ENCODE data around the gene UNC119B. TPM values are rescaled to one million over a fixed set of nuclear protein-coding genes. Genes with fewer than 3 reads are reported as not detected.
A peak's percentile ranks its signal among the peaks of the same experiment; 100 is the strongest.

UNC119B gene
- total RNA-seq, 2 experiments from 2014 or later, result 20.1 to 26.6 TPM

DNA sequence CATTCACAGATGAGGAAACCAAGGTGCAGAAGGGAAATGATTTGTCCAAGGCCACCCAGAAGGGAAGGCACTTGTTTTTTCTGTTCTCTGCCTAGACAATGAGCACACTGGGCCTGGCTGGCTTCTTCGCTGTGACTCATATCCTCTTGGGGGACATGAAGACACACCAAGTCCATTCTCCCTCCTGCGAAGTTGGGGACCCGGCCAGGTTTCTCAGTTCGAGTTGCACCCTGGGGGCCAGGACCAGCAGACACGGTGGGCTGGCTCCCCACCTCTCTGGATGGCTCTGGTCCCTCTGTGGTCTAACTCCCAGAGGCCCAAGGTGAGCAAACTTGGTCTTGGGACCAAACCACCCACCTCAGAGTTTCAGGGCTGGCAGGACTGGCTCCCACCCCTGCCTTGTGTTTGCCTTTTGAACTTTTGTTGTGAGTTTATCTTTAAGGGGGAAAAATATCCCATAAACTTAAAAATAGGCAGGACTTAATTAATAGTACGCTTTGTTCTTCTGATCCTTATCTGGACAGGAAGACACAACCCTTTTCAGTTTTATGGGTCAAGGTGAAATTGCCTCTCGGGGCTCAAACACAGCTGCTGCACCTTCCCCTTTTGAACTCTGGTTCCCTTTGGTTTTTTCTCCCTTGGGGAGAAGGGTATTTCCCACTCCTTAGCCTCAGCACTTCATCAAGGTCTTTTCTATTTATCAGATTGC lies 32.3 kb upstream of the UNC119B start:
- peak overlapping the region; percentile 70 for H3K27ac Mint-ChIP-seq
- H3K27me3 Mint-ChIP-seq, result peaks cover 3% of the 10 kb centered on the region
- peak; percentile 47 for DNase-seq
- H3K36me3 Mint-ChIP-seq (ENCODE audit: low read depth), result no peaks in the 10 kb centered on the region
- intact Hi-C loops (cut with DNase I, micrococcal nuclease), result no loop called here
- H3K4me3 Mint-ChIP-seq, result no peak overlapping the region
- peak; percentile 85 for ATAC-seq
- peaks cover 12% of the 10 kb centered on the region for H3K4me1 Mint-ChIP-seq
- no peaks in the 10 kb centered on the region for H3K9me3 Mint-ChIP-seq (ENCODE audit: low read depth)
- ChIA-PET POLR2A (interaction anchor here (1.1 kb wide), 1 partner anchor 20 kb away, joined by 3 read pairs; no protein-coding TSS in a partner anchor), CTCF (interaction anchor here (3.1 kb wide), 1 partner anchor 29 kb away, joined by 18 read pairs; no protein-coding TSS in a partner anchor)

DNA sequence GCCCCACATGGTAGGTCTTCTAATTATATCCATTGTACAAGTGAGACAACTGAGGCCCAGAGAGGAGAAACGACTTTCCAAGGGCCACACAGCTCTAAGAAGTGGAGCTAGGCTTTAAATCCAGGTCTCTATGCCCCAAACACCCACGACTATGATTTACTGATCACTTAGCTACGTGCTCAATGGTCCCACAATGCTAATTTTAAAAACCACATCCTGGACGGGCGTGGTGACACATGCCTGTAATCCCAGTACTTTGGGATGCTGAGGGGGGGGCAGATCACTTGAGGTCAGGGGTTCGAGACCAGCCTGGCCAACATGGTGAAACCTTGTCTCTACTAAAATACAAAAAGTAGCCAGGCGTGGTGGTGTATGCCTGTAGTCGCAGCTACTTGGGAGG lies 31.7 kb upstream of the UNC119B start:
- no peak overlapping the region for H3K4me3 Mint-ChIP-seq

GRCh38 chr12:120680165-120680738 lies 30.0 kb upstream of the UNC119B start:
- Mint-ChIP-seq H3K27me3 (no peaks in the 10 kb centered on the region), H3K9me3 (ENCODE audit: low read depth) (no peaks in the 10 kb centered on the region), H3K4me3 (no peak overlapping the region), H3K4me1 (peaks cover 19% of the 10 kb centered on the region), H3K36me3 (ENCODE audit: low read depth) (no peaks in the 10 kb centered on the region), H3K27ac (no peak overlapping the region)
- no peak for DNase-seq
- intact Hi-C loops (cut with DNase I, micrococcal nuclease), result no loop called here
- ChIA-PET POLR2A (no interaction called here), CTCF (interaction anchor here (3.1 kb wide), 1 partner anchor 31 kb away, joined by 18 read pairs; no protein-coding TSS in a partner anchor)
- ATAC-seq, result no peak

More for the DNA sequence above, 31.7 kb upstream of the UNC119B start:
- ATAC-seq (peak; percentile 49), DNase-seq (peak; percentile 44)
- POLR2A ChIA-PET, result interaction anchor here (1.1 kb wide), 1 partner anchor 20 kb away, joined by 3 read pairs; no protein-coding TSS in a partner anchor
- intact Hi-C loops (cut with DNase I, micrococcal nuclease), result no loop called here
- peak overlapping the region; percentile 51 for H3K27ac Mint-ChIP-seq
- no peaks in the 10 kb centered on the region for H3K36me3 Mint-ChIP-seq (ENCODE audit: low read depth)
- peaks cover 3% of the 10 kb centered on the region for H3K27me3 Mint-ChIP-seq
- peaks cover 12% of the 10 kb centered on the region for H3K4me1 Mint-ChIP-seq
- no peaks in the 10 kb centered on the region for H3K9me3 Mint-ChIP-seq (ENCODE audit: low read depth)
- CTCF ChIA-PET, result interaction anchor here (0.9 to 3.1 kb wide), 2 partner anchors 9 to 30 kb away, joined by 3 to 18 read pairs; no protein-coding TSS in a partner anchor

DNA sequence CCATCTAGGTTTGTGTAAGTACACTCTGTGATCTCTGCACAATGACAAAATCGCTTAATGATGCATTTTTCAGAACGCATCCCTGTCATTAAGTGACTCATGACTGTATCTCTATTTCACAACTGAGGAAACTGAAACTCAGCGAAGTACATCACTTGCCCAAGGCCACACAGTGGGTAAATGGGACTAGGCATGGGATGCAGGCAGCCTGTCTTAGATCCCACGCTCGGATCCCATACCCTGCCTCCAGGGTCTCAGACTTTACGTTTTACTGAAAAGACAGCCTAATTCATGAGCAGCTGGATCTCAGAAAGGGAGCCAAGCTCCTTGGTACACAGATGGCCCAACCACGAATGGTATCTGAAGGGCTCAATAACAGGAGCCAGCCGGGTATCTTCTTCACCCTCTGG lies 25.7 kb upstream of the UNC119B start:
- peak overlapping the region; percentile 33 for H3K27ac Mint-ChIP-seq
- peaks cover 27% of the 10 kb centered on the region for H3K4me1 Mint-ChIP-seq
- no peaks in the 10 kb centered on the region for H3K9me3 Mint-ChIP-seq (ENCODE audit: low read depth)
- peaks cover 4% of the 10 kb centered on the region for H3K36me3 Mint-ChIP-seq (ENCODE audit: low read depth)
- ChIA-PET POLR2A (no interaction called here), CTCF (interaction anchor here (0.8 to 1.5 kb wide), 2 partner anchors 11 to 37 kb away, joined by 3 read pairs; no protein-coding TSS in a partner anchor)
- DNase-seq, result peak; percentile 31
- peak; percentile 6 for ATAC-seq
- no peaks in the 10 kb centered on the region for H3K27me3 Mint-ChIP-seq
- no peak overlapping the region for H3K4me3 Mint-ChIP-seq
- intact Hi-C loops (cut with DNase I, micrococcal nuclease), result no loop called here

- no peaks in the 10 kb centered on the region for H3K27me3 Mint-ChIP-seq
- ATAC-seq, result no peak
- ChIA-PET POLR2A (no interaction called here), CTCF (interaction anchor here (1.5 kb wide), 2 partner anchors 12 to 38 kb away, joined by 3 to 7 read pairs; no protein-coding TSS in a partner anchor)
- peaks cover 35% of the 10 kb centered on the region for H3K4me1 Mint-ChIP-seq
- no peak for DNase-seq
- H3K27ac Mint-ChIP-seq, result peak overlapping the region; percentile 73
- peaks cover 6% of the 10 kb centered on the region for H3K36me3 Mint-ChIP-seq (ENCODE audit: low read depth)
- intact Hi-C loops (cut with DNase I, micrococcal nuclease), result loop anchor here in 1 of 2 experiments (5.0 kb wide), 4 partner anchors 447 to 1117 kb away; partner anchors contain the start of genes BICDL1, P2RX4, P2RX7 and SETD1B
- H3K9me3 Mint-ChIP-seq (ENCODE audit: low read depth), result no peaks in the 10 kb centered on the region
- peak overlapping the region; percentile 81 for H3K4me3 Mint-ChIP-seq
These were observed 24.7 kb upstream of the UNC119B start for GRCh38 chr12:120685522-120685921.

- Mint-ChIP-seq H3K4me1 (peaks cover 41% of the 10 kb centered on the region), H3K9me3 (ENCODE audit: low read depth) (no peaks in the 10 kb centered on the region), H3K36me3 (ENCODE audit: low read depth) (peaks cover 6% of the 10 kb centered on the region), H3K27me3 (no peaks in the 10 kb centered on the region), H3K27ac (peak overlapping the region; percentile 85), H3K4me3 (peak overlapping the region; percentile 81)
- ATAC-seq (peak; percentile 80), DNase-seq (peak; percentile 99)
- CTCF ChIA-PET, result interaction anchor here (0.6 to 1.5 kb wide), 5 partner anchors 12 to 273 kb away, joined by 3 to 7 read pairs (median 3); no protein-coding TSS in a partner anchor
- intact Hi-C loops (cut with DNase I, micrococcal nuclease), result loop anchor here (1.0 to 5.0 kb wide), 25 partner anchors 24 to 1116 kb away; partner anchors contain the start of genes COX6A1 (in 2 of the 2), ACADS (in 1 of the 2), ANAPC5 (in 1 of the 2) and BICDL1 (in 1 of the 2)
- POLR2A ChIA-PET, result interaction anchor here (0.6 to 1.0 kb wide), 3 partner anchors 37 to 395 kb away, joined by 3 to 5 read pairs (median 3); partner anchors contain the start of genes POP5 and RNU4-2
These were observed 24.0 kb upstream of the UNC119B start for GRCh38 chr12:120686151-120686689.

DNA sequence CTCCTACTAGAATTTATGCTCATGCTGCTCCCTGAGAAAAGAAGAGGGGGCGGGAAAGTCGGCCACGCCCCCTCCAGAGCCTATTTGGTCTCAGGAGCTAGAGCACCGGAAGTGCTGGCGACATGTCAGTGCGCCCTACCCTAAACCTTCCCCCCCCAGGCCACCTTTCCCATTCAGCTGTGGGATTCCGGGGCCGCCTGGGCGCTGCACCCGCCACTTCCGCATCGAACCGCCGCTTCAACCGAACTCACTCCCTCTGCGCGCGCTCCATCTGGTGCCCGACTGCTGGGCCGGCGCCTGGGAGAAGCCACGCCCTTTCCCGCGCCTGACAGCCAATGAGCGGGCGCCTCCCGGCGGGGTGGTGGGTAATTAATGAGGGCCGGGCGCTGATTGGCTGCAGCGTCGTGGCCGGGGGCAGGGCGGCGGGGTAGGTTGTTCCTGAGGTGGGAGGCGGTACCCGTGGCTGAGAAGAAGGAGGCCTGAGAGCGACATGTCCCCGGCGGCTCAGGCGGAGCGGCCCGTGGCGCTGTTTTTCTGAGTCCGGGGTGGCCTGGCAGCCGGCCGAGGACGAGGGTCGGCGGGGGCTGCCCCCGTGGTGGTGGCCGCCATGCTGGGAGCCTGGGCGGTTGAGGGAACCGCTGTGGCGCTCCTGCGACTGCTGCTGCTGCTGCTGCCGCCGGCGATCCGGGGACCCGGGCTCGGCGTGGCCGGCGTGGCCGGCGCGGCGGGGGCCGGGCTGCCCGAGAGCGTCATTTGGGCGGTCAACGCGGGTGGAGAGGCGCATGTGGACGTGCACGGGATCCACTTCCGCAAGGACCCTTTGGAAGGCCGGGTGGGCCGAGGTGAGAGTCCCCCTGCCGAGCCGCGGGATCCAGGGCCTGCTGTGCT lies 23.3 kb upstream of the UNC119B start, which contains the start of gene MLEC:
Gene MLEC, plus strand, starts transcription at position 460 of the 888 bp plus-strand sequence. Its CDS starts 148 bp downstream, at position 608.
- Mint-ChIP-seq H3K36me3 (ENCODE audit: low read depth) (peaks cover 9% of the 10 kb centered on the region), H3K9me3 (ENCODE audit: low read depth) (no peaks in the 10 kb centered on the region), H3K4me1 (peaks cover 46% of the 10 kb centered on the region), H3K27me3 (no peaks in the 10 kb centered on the region), H3K27ac (peak within 1 kb of the TSS; percentile 85), H3K4me3 (peak within 1 kb of the TSS; percentile 92)
- CTCF ChIA-PET, result interaction anchor here (0.6 to 1.5 kb wide), 6 partner anchors 11 to 273 kb away, joined by 3 to 7 read pairs (median 3); partner anchors contain the start of gene UNC119B
- intact Hi-C loops (cut with DNase I, micrococcal nuclease), result loop anchor here (1.0 to 5.0 kb wide), 26 partner anchors 23 to 1115 kb away; partner anchors contain the start of genes COX6A1 (in 2 of the 2), POP5 (in 2 of the 2), ACADS (in 1 of the 2) and ANAPC5 (in 1 of the 2)
- DNase-seq (peak; percentile 99), ATAC-seq (peak; percentile 86)
- POLR2A ChIA-PET, result interaction anchor here (0.6 to 1.0 kb wide), 4 partner anchors 38 to 395 kb away, joined by 3 to 5 read pairs (median 4); partner anchors contain the start of genes POP5, RNU4-1 and RNU4-2

GRCh38 chr12:120687578-120688289 lies 22.5 kb upstream of the UNC119B start:
- POLR2A ChIA-PET, result interaction anchor here (0.5 kb wide), 1 partner anchor 48 kb away, joined by 3 read pairs; no protein-coding TSS in a partner anchor
- H3K36me3 Mint-ChIP-seq (ENCODE audit: low read depth), result peaks cover 13% of the 10 kb centered on the region
- CTCF ChIA-PET, result interaction anchor here (0.8 to 1.4 kb wide), 7 partner anchors 22 to 106 kb away, joined by 3 to 5 read pairs (median 4); partner anchors contain the start of genes POP5 and UNC119B
- DNase-seq (peak; percentile 66), ATAC-seq (no peak)
- peak overlapping the region; percentile 92 for H3K4me3 Mint-ChIP-seq
- peaks cover 54% of the 10 kb centered on the region for H3K4me1 Mint-ChIP-seq
- peak overlapping the region; percentile 78 for H3K27ac Mint-ChIP-seq
- no peaks in the 10 kb centered on the region for H3K9me3 Mint-ChIP-seq (ENCODE audit: low read depth)
- no peaks in the 10 kb centered on the region for H3K27me3 Mint-ChIP-seq
- intact Hi-C loops (cut with DNase I, micrococcal nuclease), result loop anchor here (1.0 to 5.0 kb wide), 13 partner anchors 41 to 1115 kb away; partner anchors contain the start of genes BICDL1 (in 1 of the 2), CABP1 (in 1 of the 2), CAMKK2 (in 1 of the 2) and COX6A1 (in 1 of the 2)

GRCh38 chr12:120688527-120689071 lies 21.7 kb upstream of the UNC119B start:
- peak overlapping the region; percentile 92 for H3K4me3 Mint-ChIP-seq
- ChIA-PET CTCF (interaction anchor here (0.8 to 1.4 kb wide), 6 partner anchors 21 to 107 kb away, joined by 3 to 5 read pairs (median 4); partner anchors contain the start of genes POP5 and UNC119B), POLR2A (no interaction called here)
- DNase-seq (no peak), ATAC-seq (no peak)
- intact Hi-C loops (cut with DNase I, micrococcal nuclease), result loop anchor here in 1 of 2 experiments (5.0 kb wide), 4 partner anchors 444 to 1114 kb away; partner anchors contain the start of genes BICDL1, P2RX4, P2RX7 and SETD1B
- H3K9me3 Mint-ChIP-seq (ENCODE audit: low read depth), result no peaks in the 10 kb centered on the region
- peak overlapping the region; percentile 78 for H3K27ac Mint-ChIP-seq
- peaks cover 18% of the 10 kb centered on the region for H3K36me3 Mint-ChIP-seq (ENCODE audit: low read depth)
- H3K27me3 Mint-ChIP-seq, result no peaks in the 10 kb centered on the region
- peaks cover 59% of the 10 kb centered on the region for H3K4me1 Mint-ChIP-seq
